ENCODE data around the gene RPGRIP1L.

RPGRIP1L gene

GRCh38 chr16:53576210-53576609 lies 127.4 kb downstream of the RPGRIP1L start:
- no peak for TF ChIP-seq CTCF (IDR thresholded peaks at IDR 0.05; ENCODE audit: low read depth, low read length)
- H3K4me1 ChIP-seq: no peaks in the 10 kb centered on the region
- H3K4me3 ChIP-seq (ENCODE audit: low read depth, low read length): no peak overlapping the region
- no peak for DNase-seq
- H3K9me3 ChIP-seq: no peaks in the 10 kb centered on the region
- no peaks in the 10 kb centered on the region for H3K36me3 ChIP-seq
- H3K27me3 ChIP-seq: no peaks in the 10 kb centered on the region

GRCh38 chr16:53571763-53572162 lies 131.9 kb downstream of the RPGRIP1L start:
- no peak for DNase-seq
- no peaks in the 10 kb centered on the region for H3K9me3 ChIP-seq
- no peaks in the 10 kb centered on the region for H3K4me1 ChIP-seq
- H3K4me3 ChIP-seq (ENCODE audit: low read depth, low read length): no peak overlapping the region
- TF ChIP-seq CTCF (IDR thresholded peaks at IDR 0.05; ENCODE audit: low read depth, low read length): no peak
- H3K36me3 ChIP-seq: no peaks in the 10 kb centered on the region
- no peaks in the 10 kb centered on the region for H3K27me3 ChIP-seq

- no peak overlapping the region for H3K4me3 ChIP-seq (ENCODE audit: low read depth, low read length)
- no peaks in the 10 kb centered on the region for H3K36me3 ChIP-seq
- no peaks in the 10 kb centered on the region for H3K4me1 ChIP-seq
- no peak for DNase-seq
- TF ChIP-seq CTCF (IDR thresholded peaks at IDR 0.05; ENCODE audit: low read depth, low read length): no peak
- no peaks in the 10 kb centered on the region for H3K9me3 ChIP-seq
- no peaks in the 10 kb centered on the region for H3K27me3 ChIP-seq
These were observed 137.0 kb downstream of the RPGRIP1L start for GRCh38 chr16:53566552-53567245.

GRCh38 chr16:53565296-53565863 lies 138.3 kb downstream of the RPGRIP1L start:
- no peaks in the 10 kb centered on the region for H3K9me3 ChIP-seq
- H3K4me3 ChIP-seq (ENCODE audit: low read depth, low read length): no peak overlapping the region
- no peak for TF ChIP-seq CTCF (IDR thresholded peaks at IDR 0.05; ENCODE audit: low read depth, low read length)
- no peaks in the 10 kb centered on the region for H3K27me3 ChIP-seq
- H3K4me1 ChIP-seq: no peaks in the 10 kb centered on the region
- no peaks in the 10 kb centered on the region for H3K36me3 ChIP-seq
- DNase-seq: peak; percentile 25

GRCh38 chr16:53563426-53563825 lies 140.2 kb downstream of the RPGRIP1L start:
- Histone ChIP-seq H3K36me3 (no peaks in the 10 kb centered on the region), H3K4me3 (ENCODE audit: low read depth, low read length) (no peak overlapping the region), H3K9me3 (no peaks in the 10 kb centered on the region), H3K27me3 (no peaks in the 10 kb centered on the region), H3K4me1 (no peaks in the 10 kb centered on the region)
- no peak for TF ChIP-seq CTCF (IDR thresholded peaks at IDR 0.05; ENCODE audit: low read depth, low read length)
- no peak for DNase-seq

- H3K4me1 ChIP-seq: no peaks in the 10 kb centered on the region
- DNase-seq: no peak
- no peaks in the 10 kb centered on the region for H3K36me3 ChIP-seq
- H3K27me3 ChIP-seq: no peaks in the 10 kb centered on the region
- H3K4me3 ChIP-seq (ENCODE audit: low read depth, low read length): no peak overlapping the region
- H3K9me3 ChIP-seq: no peaks in the 10 kb centered on the region
- TF ChIP-seq CTCF (IDR thresholded peaks at IDR 0.05; ENCODE audit: low read depth, low read length): no peak
These were observed 142.4 kb downstream of the RPGRIP1L start for GRCh38 chr16:53561101-53561888.
